Breast epithelium (tissue), 4 donors: ENCODE measurements around the gene MBD3. TPM values are rescaled to one million over a fixed set of nuclear protein-coding genes. Genes with fewer than 3 reads are reported as not detected.
A peak's percentile ranks its signal among the peaks of the same experiment; 100 is the strongest.

Experiments used
- DNase-seq, 2 donors: peaks; one replicate each; pipeline ENCODE4 v3.0.0-alpha.2; 2019; ENCODE audit warnings: low spot score in 2 of 2
- H3K27ac ChIP-seq, 2 donors: fragments of 200-600 bp; sonication (generic) in 1 of 2; one replicate each; pipeline ENCODE4 v1.5.1; 2016 to 2019; ENCODE audit warnings: mild to moderate bottlenecking in 1 of 2
- H3K27me3 ChIP-seq, 2 donors: fragments of 200-600 bp; sonication (generic) in 1 of 2; one replicate each; pipeline versions ENCODE4 v1.5.1 to v1.6.0; 2017 to 2019; ENCODE audit warnings: control low read depth in 1 of 2, mild to moderate bottlenecking in 1 of 2
- H3K36me3 ChIP-seq: fragments of 200-600 bp; one replicate; pipeline ENCODE4 v1.5.1; 2019
- H3K4me1 ChIP-seq, 2 donors: fragments of 200-600 bp; sonication (generic); one replicate each; pipeline ENCODE4 v1.5.1; 2016 to 2019; ENCODE audit warnings: control low read depth in 1 of 2
- H3K4me3 ChIP-seq, 3 donors: fragments of 200-600 bp; sonication (generic); 1 replicate in 2 of 3; 2 replicates in 1 of 3; pipeline ENCODE4 v1.5.1; 2016 to 2019; ENCODE audit warnings: mild to moderate bottlenecking in 3 of 3, moderate library complexity in 2 of 3
- H3K9me3 ChIP-seq, 2 donors: fragments of 200-600 bp; sonication (generic) in 1 of 2; one replicate each; pipeline ENCODE4 v1.5.1; 2016 to 2019; ENCODE audit warnings: control low read depth in 1 of 2
- CTCF ChIP-seq, 3 donors: fragments of 450-650 bp; IDR thresholded peaks; one replicate each; pipeline ENCODE4 v1.5.1; 2016 to 2017; ENCODE audit warnings: antibody characterized with exemption in 3 of 3, mild to moderate bottlenecking in 3 of 3, moderate library complexity in 3 of 3
- POLR2A ChIP-seq: fragments of 450-650 bp; IDR thresholded peaks from one replicate; pipeline ENCODE4 v1.6.1; 2016; ENCODE audit warnings: antibody characterized with exemption, mild to moderate bottlenecking, moderate library complexity
- POLR2AphosphoS5 ChIP-seq, 3 donors: sonication (generic); formaldehyde crosslinking; IDR thresholded peaks; one replicate each; pipeline ENCODE4 v1.6.1; 2017; ENCODE audit warnings: antibody characterized with exemption in 3 of 3
- intact Hi-C: fragments of 100-400 bp; cut with DNase I; formaldehyde crosslinking; loops from one replicate; pipeline ENCODE4 v1.15.1; 2023; ENCODE audit warnings: low total_unique reads
- total RNA-seq, 3 donors: library from RNA; depleted of rRNA; stranded (reverse); fragments of >200 nt; gene quantifications; one replicate each; pipeline ENCODE4 v1.1.0, GENCODE V29; 2016

Gene MBD3
- total RNA-seq, 3 donors from 2014 or later = 51.8 to 71.3 (median 70.8) TPM

DNA sequence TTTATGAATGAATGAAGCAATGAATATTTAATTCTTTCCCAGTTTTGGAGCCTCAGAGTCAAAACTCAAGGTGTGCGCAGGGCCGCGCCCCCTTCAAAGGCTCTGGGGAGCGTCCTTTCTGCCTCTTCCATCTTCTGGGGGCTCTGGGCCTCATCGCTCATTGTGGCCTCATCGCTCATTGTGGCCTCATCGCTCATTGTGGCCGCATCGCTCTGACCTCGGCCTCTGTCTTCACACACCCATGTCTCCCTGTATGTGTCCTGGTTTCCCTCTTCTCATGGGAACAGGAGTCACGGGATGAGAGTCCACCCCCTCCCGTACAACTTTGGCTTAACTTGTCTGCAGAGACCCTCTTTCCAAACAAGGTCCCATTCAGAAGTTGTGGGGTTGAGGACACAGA is 21.3 kb downstream of the MBD3 start:
- Histone ChIP-seq H3K27me3 (no peaks in the 10 kb centered on the region), H3K27ac (no peak overlapping the region), H3K4me3 (no peak overlapping the region), H3K9me3 (no peaks in the 10 kb centered on the region), H3K4me1 (peaks cover 0 to 6% of the 10 kb centered on the region in 2 donors), H3K36me3 (no peaks in the 10 kb centered on the region)
- DNase-seq = no peak
- intact Hi-C loops = no loop called here
- TF ChIP-seq CTCF (IDR thresholded peaks at IDR 0.05) (no peak), POLR2A (no peak), POLR2AphosphoS5 (IDR thresholded peaks at IDR 0.05) (no peak)

GRCh38 chr19:1570836-1571235 is 21.8 kb downstream of the MBD3 start:
- Histone ChIP-seq H3K4me1 (peaks cover 0 to 6% of the 10 kb centered on the region in 2 donors), H3K9me3 (no peaks in the 10 kb centered on the region), H3K4me3 (no peak overlapping the region), H3K27ac (no peak overlapping the region), H3K36me3 (no peaks in the 10 kb centered on the region), H3K27me3 (no peaks in the 10 kb centered on the region)
- TF ChIP-seq POLR2AphosphoS5 (IDR thresholded peaks at IDR 0.05) = no peak
- TF ChIP-seq POLR2A = no peak
- no peak for TF ChIP-seq CTCF (IDR thresholded peaks at IDR 0.05)
- no peak for DNase-seq
- intact Hi-C loops = no loop called here

DNA sequence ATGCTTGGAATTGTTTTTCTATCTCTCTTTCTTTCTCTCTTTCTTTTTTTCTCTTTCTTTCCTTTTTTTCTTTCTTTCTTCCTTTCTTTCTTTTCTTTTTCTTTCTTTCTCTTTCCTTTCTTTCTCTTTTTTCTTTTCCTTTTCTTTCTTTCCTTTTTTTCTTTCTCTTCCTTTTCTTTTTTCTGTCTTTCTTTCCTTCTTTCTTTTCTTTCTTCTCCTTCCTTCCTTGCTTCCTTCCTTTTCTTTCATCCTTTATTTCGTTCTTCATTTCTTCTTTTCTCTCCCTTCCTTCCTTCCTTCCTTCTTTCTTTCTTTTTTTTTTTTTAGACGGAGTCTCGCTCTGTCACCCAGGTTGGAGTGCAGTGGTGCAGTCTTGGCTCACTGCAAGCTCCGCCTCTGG is 22.7 kb downstream of the MBD3 start:
- Histone ChIP-seq H3K4me3 (no peak overlapping the region), H3K27me3 (no peaks in the 10 kb centered on the region), H3K27ac (no peak overlapping the region), H3K4me1 (peaks cover 0 to 6% of the 10 kb centered on the region in 2 donors), H3K36me3 (no peaks in the 10 kb centered on the region), H3K9me3 (no peaks in the 10 kb centered on the region)
- intact Hi-C loops = no loop called here
- no peak for TF ChIP-seq POLR2A
- TF ChIP-seq CTCF (IDR thresholded peaks at IDR 0.05) = no peak
- TF ChIP-seq POLR2AphosphoS5 (IDR thresholded peaks at IDR 0.05) = no peak
- DNase-seq = no peak

- no peaks in the 10 kb centered on the region for H3K27me3 ChIP-seq
- H3K4me3 ChIP-seq = peak within 1 kb of the TSS; percentile 71 to 80 (median 73)
- H3K4me1 ChIP-seq = peaks cover 0 to 6% of the 10 kb centered on the region in 2 donors
- intact Hi-C loops = no loop called here
- H3K9me3 ChIP-seq = no peaks in the 10 kb centered on the region
- no peaks in the 10 kb centered on the region for H3K36me3 ChIP-seq
- peak; percentile 62 to 71 for DNase-seq
- no peak for TF ChIP-seq POLR2AphosphoS5 (IDR thresholded peaks at IDR 0.05)
- TF ChIP-seq CTCF (IDR thresholded peaks at IDR 0.05) = no peak
- H3K27ac ChIP-seq = peak within 1 kb of the TSS; percentile 89 to 92
Measured at GRCh38 chr19:1568320-1569019, 24.2 kb downstream of the MBD3 start, which contains the start of gene MEX3D. TSS of gene MEX3D (minus strand) at chr19:1568325. CDS start at chr19:1568058, 267 bp downstream.

GRCh38 chr19:1567848-1568227 is 24.8 kb downstream of the MBD3 start:
- TF ChIP-seq POLR2A (no peak), CTCF (IDR thresholded peaks at IDR 0.05) (no peak), POLR2AphosphoS5 (IDR thresholded peaks at IDR 0.05) (no peak)
- H3K36me3 ChIP-seq = no peaks in the 10 kb centered on the region
- H3K4me1 ChIP-seq = peaks cover 0 to 6% of the 10 kb centered on the region in 2 donors
- intact Hi-C loops = no loop called here
- H3K9me3 ChIP-seq = no peaks in the 10 kb centered on the region
- H3K27ac ChIP-seq = peak overlapping the region in 1 of 2 donors; percentile 89
- no peak for DNase-seq
- no peaks in the 10 kb centered on the region for H3K27me3 ChIP-seq
- peak overlapping the region; percentile 71 to 80 (median 73) for H3K4me3 ChIP-seq
